Neutrophil (primary cell): ENCODE measurements around the gene GBX2.

Experiments used
- H3K27ac ChIP-seq: fragments of 200-600 bp; sonication (generic); 2 replicates; pipeline ENCODE4 v1.5.1; 2016; ENCODE audit warnings: mild to moderate bottlenecking, moderate library complexity
- H3K27me3 ChIP-seq: fragments of 200-600 bp; sonication (generic); 2 replicates; pipeline ENCODE4 v1.6.0; 2016; ENCODE audit warnings: mild to moderate bottlenecking
- H3K36me3 ChIP-seq: fragments of 200-600 bp; sonication (generic); 2 replicates; pipeline ENCODE4 v1.5.1; 2017
- H3K4me1 ChIP-seq, 2 experiments: fragments of 200-600 bp in 1 of 2; sonication (generic) in 1 of 2; 1 replicate in 1 of 2; 2 replicates in 1 of 2; pipeline versions ENCODE4 v1.5.1 to v1.6.1; 2013 to 2016; ENCODE audit warnings: low read depth in 1 of 2, low read length in 1 of 2, mild to moderate bottlenecking in 1 of 2, moderate library complexity in 1 of 2; ENCODE audit not compliant: control insufficient read depth in 1 of 2, insufficient read depth in 1 of 2
- H3K4me3 ChIP-seq, 2 experiments: fragments of 200-600 bp in 1 of 2; sonication (generic) in 1 of 2; 1 replicate in 1 of 2; 2 replicates in 1 of 2; pipeline ENCODE4 v1.5.1; 2013 to 2016; ENCODE audit warnings: low read depth in 1 of 2, low read length in 1 of 2, mild to moderate bottlenecking in 1 of 2, moderate library complexity in 1 of 2
- H3K9me3 ChIP-seq: fragments of 200-600 bp; sonication (generic); 2 replicates; pipeline ENCODE4 v1.5.1; 2016
- CTCF ChIP-seq: fragments of 200-600 bp; sonication (generic); IDR thresholded peaks from 2 replicates; pipeline ENCODE4 v1.5.1; 2016; ENCODE audit warnings: antibody characterized with exemption

Gene GBX2

GRCh38 chr2:236136538-236136937 lies 31.6 kb downstream of the GBX2 start:
- H3K27ac ChIP-seq: no peak overlapping the region
- H3K36me3 ChIP-seq: no peaks in the 10 kb centered on the region
- no peak for TF ChIP-seq CTCF
- H3K27me3 ChIP-seq: peaks cover 5% of the 10 kb centered on the region
- H3K4me1 ChIP-seq: no peaks in the 10 kb centered on the region
- no peak overlapping the region for H3K4me3 ChIP-seq
- no peaks in the 10 kb centered on the region for H3K9me3 ChIP-seq

- TF ChIP-seq CTCF: no peak
- Histone ChIP-seq H3K4me1 (no peaks in the 10 kb centered on the region), H3K9me3 (no peaks in the 10 kb centered on the region), H3K36me3 (no peaks in the 10 kb centered on the region), H3K4me3 (no peak overlapping the region), H3K27ac (no peak overlapping the region), H3K27me3 (no peaks in the 10 kb centered on the region)
These were observed 34.7 kb downstream of the GBX2 start for GRCh38 chr2:236133410-236134012.

GRCh38 chr2:236131073-236131692 lies 37.0 kb downstream of the GBX2 start:
- Histone ChIP-seq H3K27me3 (no peaks in the 10 kb centered on the region), H3K27ac (no peak overlapping the region), H3K4me3 (no peak overlapping the region), H3K9me3 (no peaks in the 10 kb centered on the region), H3K4me1 (no peaks in the 10 kb centered on the region), H3K36me3 (no peaks in the 10 kb centered on the region)
- no peak for TF ChIP-seq CTCF

GRCh38 chr2:236130349-236130998 lies 37.7 kb downstream of the GBX2 start:
- no peak for TF ChIP-seq CTCF
- no peak overlapping the region for H3K4me3 ChIP-seq
- H3K36me3 ChIP-seq: no peaks in the 10 kb centered on the region
- H3K27me3 ChIP-seq: no peaks in the 10 kb centered on the region
- no peaks in the 10 kb centered on the region for H3K9me3 ChIP-seq
- no peak overlapping the region for H3K27ac ChIP-seq
- H3K4me1 ChIP-seq: no peaks in the 10 kb centered on the region

- Histone ChIP-seq H3K27me3 (no peaks in the 10 kb centered on the region), H3K4me1 (no peaks in the 10 kb centered on the region)
- no peak for TF ChIP-seq CTCF
These were observed 38.3 kb downstream of the GBX2 start for GRCh38 chr2:236129935-236130334.

More at GRCh38 chr2:236129935-236130334, 38.3 kb downstream of the GBX2 start:
- H3K36me3 ChIP-seq: no peaks in the 10 kb centered on the region
- no peak overlapping the region for H3K4me3 ChIP-seq
- H3K27ac ChIP-seq: no peak overlapping the region
- H3K9me3 ChIP-seq: no peaks in the 10 kb centered on the region
